ENCODE data around the gene SERPIND1. TPM values are rescaled to one million over a fixed set of nuclear protein-coding genes. Genes with fewer than 3 reads are reported as not detected.

The SERPIND1 gene
- total RNA-seq, 2 donors from 2014 or later = 1.5 to 4.1 TPM

GRCh38 chr22:20745119-20745518 lies 28.8 kb upstream of the SERPIND1 start:
- Histone ChIP-seq H3K4me1 (peaks cover 0 to 15% of the 10 kb centered on the region in 2 donors), H3K36me3 (peaks cover 58% of the 10 kb centered on the region), H3K9me3 (no peaks in the 10 kb centered on the region), H3K27me3 (no peaks in the 10 kb centered on the region), H3K27ac (no peak overlapping the region), H3K4me3 (no peak overlapping the region)
- no peak for TF ChIP-seq CTCF (IDR thresholded peaks at IDR 0.05)
- no peak for DNase-seq (ENCODE audit: low spot score)

- Histone ChIP-seq H3K36me3 (peaks cover 59% of the 10 kb centered on the region), H3K27me3 (no peaks in the 10 kb centered on the region), H3K4me1 (peaks cover 0 to 29% of the 10 kb centered on the region in 2 donors), H3K4me3 (no peak overlapping the region), H3K27ac (no peak overlapping the region), H3K9me3 (no peaks in the 10 kb centered on the region)
- DNase-seq (ENCODE audit: low spot score) = no peak
- TF ChIP-seq CTCF (IDR thresholded peaks at IDR 0.05) = no peak
Observed at GRCh38 chr22:20746431-20747189, 27.3 kb upstream of the SERPIND1 start.

- Histone ChIP-seq H3K27ac (no peak overlapping the region), H3K9me3 (no peaks in the 10 kb centered on the region), H3K4me3 (no peak overlapping the region), H3K4me1 (peaks cover 0 to 30% of the 10 kb centered on the region in 2 donors), H3K27me3 (no peaks in the 10 kb centered on the region), H3K36me3 (peaks cover 59% of the 10 kb centered on the region)
- no peak for DNase-seq (ENCODE audit: low spot score)
- TF ChIP-seq CTCF (IDR thresholded peaks at IDR 0.05) = no peak
Observed at GRCh38 chr22:20747223-20747622, 26.7 kb upstream of the SERPIND1 start.

- no peak overlapping the region for H3K4me3 ChIP-seq
- peaks cover 0 to 30% of the 10 kb centered on the region in 2 donors for H3K4me1 ChIP-seq
- TF ChIP-seq CTCF (IDR thresholded peaks at IDR 0.05) = no peak
- no peaks in the 10 kb centered on the region for H3K27me3 ChIP-seq
- H3K9me3 ChIP-seq = no peaks in the 10 kb centered on the region
- peaks cover 60% of the 10 kb centered on the region for H3K36me3 ChIP-seq
- no peak overlapping the region for H3K27ac ChIP-seq
- no peak for DNase-seq (ENCODE audit: low spot score)
Observed at GRCh38 chr22:20748082-20748481, 25.8 kb upstream of the SERPIND1 start.

GRCh38 chr22:20748731-20749428 lies 25.0 kb upstream of the SERPIND1 start:
- no peak for TF ChIP-seq CTCF (IDR thresholded peaks at IDR 0.05)
- no peak overlapping the region for H3K27ac ChIP-seq
- peaks cover 53% of the 10 kb centered on the region for H3K36me3 ChIP-seq
- no peaks in the 10 kb centered on the region for H3K27me3 ChIP-seq
- no peak for DNase-seq (ENCODE audit: low spot score)
- no peaks in the 10 kb centered on the region for H3K9me3 ChIP-seq
- peaks cover 0 to 30% of the 10 kb centered on the region in 2 donors for H3K4me1 ChIP-seq
- no peak overlapping the region for H3K4me3 ChIP-seq

Measured in right atrium auricular region (tissue), 2 donors.